Memory B cell (primary cell): ENCODE measurements around the gene ACKR1.

Experiments used
- ATAC-seq: fragments of 150-1000 bp; cut with Tn5 transposase; 2 replicates; pipeline ENCODE4 v1.10.0; 2021; ENCODE audit warnings: low read depth, mild to moderate bottlenecking, moderate library complexity
- DNase-seq, 2 donors: peaks; one replicate each; pipeline ENCODE4 v3.0.0; 2022; ENCODE audit warnings: low spot score in 2 of 2
- H3K27ac Mint-ChIP-seq: one replicate; pipeline ENCODE4 v1.8.0; 2022; ENCODE audit warnings: mild to moderate bottlenecking, moderate library complexity, mixed read lengths
- H3K27me3 Mint-ChIP-seq: one replicate; pipeline ENCODE4 v1.8.0; 2022; ENCODE audit warnings: mixed read lengths
- H3K36me3 Mint-ChIP-seq: one replicate; pipeline ENCODE4 v1.8.0; 2022; ENCODE audit warnings: mild to moderate bottlenecking, mixed read lengths
- H3K4me1 Mint-ChIP-seq: one replicate; pipeline ENCODE4 v1.8.0; 2022; ENCODE audit warnings: mixed read lengths
- H3K4me3 Mint-ChIP-seq: one replicate; pipeline ENCODE4 v1.8.0; 2022; ENCODE audit warnings: mild to moderate bottlenecking, moderate library complexity, mixed read lengths
- H3K9me3 Mint-ChIP-seq: one replicate; pipeline ENCODE4 v1.8.0; 2022; ENCODE audit warnings: mixed read lengths

Gene ACKR1

DNA sequence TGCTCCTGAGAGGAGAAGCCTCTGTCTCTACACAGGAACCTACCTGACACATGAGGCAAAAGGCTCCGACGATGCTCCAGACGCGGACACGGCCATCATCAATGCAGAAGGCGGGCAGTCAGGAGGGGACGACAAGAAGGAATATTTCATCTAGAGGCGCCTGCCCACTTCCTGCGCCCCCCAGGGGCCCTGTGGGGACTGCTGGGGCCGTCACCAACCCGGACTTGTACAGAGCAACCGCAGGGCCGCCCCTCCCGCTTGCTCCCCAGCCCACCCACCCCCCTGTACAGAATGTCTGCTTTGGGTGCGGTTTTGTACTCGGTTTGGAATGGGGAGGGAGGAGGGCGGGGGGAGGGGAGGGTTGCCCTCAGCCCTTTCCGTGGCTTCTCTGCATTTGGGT, 3.9 kb upstream of the ACKR1 start:
- H3K36me3 Mint-ChIP-seq = no peaks in the 10 kb centered on the region
- H3K9me3 Mint-ChIP-seq = no peaks in the 10 kb centered on the region
- ATAC-seq (no peak), DNase-seq (no peak)
- H3K4me3 Mint-ChIP-seq = no peak overlapping the region
- H3K27me3 Mint-ChIP-seq = peaks cover 42% of the 10 kb centered on the region
- peaks cover 4% of the 10 kb centered on the region for H3K4me1 Mint-ChIP-seq
- no peak overlapping the region for H3K27ac Mint-ChIP-seq

DNA sequence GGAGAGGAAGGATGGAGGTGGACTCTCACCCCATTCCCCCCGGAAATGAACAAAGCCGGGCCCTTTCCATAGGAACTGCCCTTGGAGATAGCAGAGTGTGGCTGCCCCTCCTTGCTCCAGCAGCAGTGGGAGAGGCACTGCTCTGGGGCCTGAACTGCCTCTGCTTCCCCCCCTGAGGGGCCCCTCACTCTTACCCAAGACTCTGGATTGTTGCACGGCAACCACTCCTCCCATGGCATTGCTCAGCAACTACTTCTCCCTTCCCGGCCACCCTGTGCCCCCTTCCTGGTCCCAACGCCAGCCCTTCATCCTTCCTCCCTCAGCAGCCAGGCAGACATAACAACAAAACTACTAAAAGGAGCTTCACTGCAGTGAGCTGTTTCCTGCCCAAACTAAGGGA, 3.0 kb upstream of the ACKR1 start:
- Mint-ChIP-seq H3K4me1 (peaks cover 6% of the 10 kb centered on the region), H3K27ac (no peak overlapping the region), H3K27me3 (peaks cover 46% of the 10 kb centered on the region), H3K36me3 (no peaks in the 10 kb centered on the region), H3K4me3 (no peak overlapping the region), H3K9me3 (no peaks in the 10 kb centered on the region)
- DNase-seq = no peak
- ATAC-seq = no peak

DNA sequence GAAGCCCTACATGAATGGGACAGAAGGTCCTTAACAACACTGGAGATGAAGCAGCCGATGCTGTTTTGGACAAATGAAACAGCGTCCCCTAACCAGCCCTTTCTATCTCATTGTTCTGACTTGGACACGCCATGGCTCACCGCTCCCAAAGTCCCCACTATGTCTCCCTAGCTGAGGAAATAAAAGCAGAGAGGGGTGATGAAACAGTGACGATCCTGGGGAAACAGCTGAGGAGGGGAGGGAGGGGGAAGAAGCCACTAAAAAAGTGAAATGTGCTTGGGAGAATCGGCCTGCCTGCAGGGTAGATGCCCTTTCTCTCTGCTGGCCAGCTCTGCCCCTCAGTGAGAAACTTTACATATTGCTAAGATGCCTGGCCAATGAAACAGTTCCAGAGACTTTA, 1.1 kb upstream of the ACKR1 start:
- peaks cover 58% of the 10 kb centered on the region for H3K27me3 Mint-ChIP-seq
- no peak overlapping the region for H3K27ac Mint-ChIP-seq
- H3K9me3 Mint-ChIP-seq = no peaks in the 10 kb centered on the region
- ATAC-seq = no peak
- H3K4me3 Mint-ChIP-seq = no peak overlapping the region
- H3K36me3 Mint-ChIP-seq = no peaks in the 10 kb centered on the region
- H3K4me1 Mint-ChIP-seq = peaks cover 13% of the 10 kb centered on the region
- no peak for DNase-seq

DNA sequence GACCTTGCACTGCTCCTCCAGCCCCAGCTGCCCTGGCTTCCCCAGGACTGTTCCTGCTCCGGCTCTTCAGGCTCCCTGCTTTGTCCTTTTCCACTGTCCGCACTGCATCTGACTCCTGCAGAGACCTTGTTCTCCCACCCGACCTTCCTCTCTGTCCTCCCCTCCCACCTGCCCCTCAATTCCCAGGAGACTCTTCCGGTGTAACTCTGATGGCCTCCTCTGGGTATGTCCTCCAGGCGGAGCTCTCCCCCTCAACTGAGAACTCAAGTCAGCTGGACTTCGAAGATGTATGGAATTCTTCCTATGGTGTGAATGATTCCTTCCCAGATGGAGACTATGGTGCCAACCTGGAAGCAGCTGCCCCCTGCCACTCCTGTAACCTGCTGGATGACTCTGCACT, 550 bp downstream of the ACKR1 start:
- Mint-ChIP-seq H3K4me1 (peaks cover 13% of the 10 kb centered on the region), H3K4me3 (no peak overlapping the region), H3K27me3 (peaks cover 58% of the 10 kb centered on the region), H3K36me3 (no peaks in the 10 kb centered on the region), H3K9me3 (no peaks in the 10 kb centered on the region), H3K27ac (no peak overlapping the region)
- DNase-seq (no peak), ATAC-seq (no peak)

DNA sequence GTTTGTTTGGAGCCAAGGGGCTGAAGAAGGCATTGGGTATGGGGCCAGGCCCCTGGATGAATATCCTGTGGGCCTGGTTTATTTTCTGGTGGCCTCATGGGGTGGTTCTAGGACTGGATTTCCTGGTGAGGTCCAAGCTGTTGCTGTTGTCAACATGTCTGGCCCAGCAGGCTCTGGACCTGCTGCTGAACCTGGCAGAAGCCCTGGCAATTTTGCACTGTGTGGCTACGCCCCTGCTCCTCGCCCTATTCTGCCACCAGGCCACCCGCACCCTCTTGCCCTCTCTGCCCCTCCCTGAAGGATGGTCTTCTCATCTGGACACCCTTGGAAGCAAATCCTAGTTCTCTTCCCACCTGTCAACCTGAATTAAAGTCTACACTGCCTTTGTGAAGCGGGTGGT, 1.4 kb downstream of the ACKR1 start:
- ATAC-seq = no peak
- H3K27ac Mint-ChIP-seq = no peak overlapping the region
- H3K4me1 Mint-ChIP-seq = peaks cover 11% of the 10 kb centered on the region
- DNase-seq = no peak
- no peaks in the 10 kb centered on the region for H3K36me3 Mint-ChIP-seq
- no peaks in the 10 kb centered on the region for H3K9me3 Mint-ChIP-seq
- H3K4me3 Mint-ChIP-seq = no peak overlapping the region
- H3K27me3 Mint-ChIP-seq = peaks cover 57% of the 10 kb centered on the region

- no peak for DNase-seq
- Mint-ChIP-seq H3K27ac (no peak overlapping the region), H3K27me3 (peaks cover 55% of the 10 kb centered on the region), H3K4me1 (peaks cover 13% of the 10 kb centered on the region), H3K4me3 (no peak overlapping the region), H3K36me3 (no peaks in the 10 kb centered on the region), H3K9me3 (no peaks in the 10 kb centered on the region)
- no peak for ATAC-seq
Measured at GRCh38 chr1:159207080-159207479, 2.4 kb downstream of the ACKR1 start.

- no peak for DNase-seq
- ATAC-seq = no peak
- Mint-ChIP-seq H3K27me3 (peaks cover 52% of the 10 kb centered on the region), H3K4me1 (peaks cover 13% of the 10 kb centered on the region), H3K27ac (no peak overlapping the region), H3K36me3 (no peaks in the 10 kb centered on the region), H3K9me3 (no peaks in the 10 kb centered on the region), H3K4me3 (no peak overlapping the region)
Measured at GRCh38 chr1:159207774-159208173, 3.1 kb downstream of the ACKR1 start.

DNA sequence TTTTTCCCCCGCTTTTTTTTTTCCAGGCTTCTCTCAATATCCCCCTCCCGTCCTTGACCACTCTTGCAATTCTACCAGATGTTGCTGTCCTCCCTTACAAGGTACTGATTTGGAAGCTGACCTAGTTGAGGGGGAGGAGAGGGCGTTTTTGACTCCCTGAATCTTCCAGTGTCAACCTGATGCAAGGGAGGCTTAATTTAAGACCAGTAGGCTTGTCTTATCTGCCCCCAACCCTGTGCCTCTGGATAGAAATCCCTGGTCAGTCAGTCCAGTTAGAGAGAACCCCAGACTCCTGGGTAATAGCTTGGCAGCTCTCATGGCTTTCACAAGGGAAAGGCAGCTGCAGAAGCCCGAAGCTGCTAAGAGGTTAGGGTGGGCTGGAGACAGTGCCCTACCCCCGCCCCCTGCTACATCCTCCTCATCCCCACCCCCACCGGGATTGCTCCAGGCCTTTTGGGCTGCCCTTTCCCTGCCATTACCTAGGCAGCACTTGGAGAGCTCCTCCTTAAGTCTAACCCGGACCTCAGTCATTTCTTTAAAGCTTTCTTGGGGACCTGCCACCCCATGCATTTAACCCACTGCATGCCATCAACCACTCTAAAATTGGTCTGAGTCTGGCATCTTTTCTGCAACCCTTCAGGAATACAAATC, 3.6 kb downstream of the ACKR1 start:
- Mint-ChIP-seq H3K4me3 (no peak overlapping the region), H3K27me3 (peaks cover 51% of the 10 kb centered on the region), H3K4me1 (peaks cover 13% of the 10 kb centered on the region), H3K36me3 (no peaks in the 10 kb centered on the region), H3K9me3 (no peaks in the 10 kb centered on the region), H3K27ac (no peak overlapping the region)
- ATAC-seq (no peak), DNase-seq (no peak)

- peaks cover 13% of the 10 kb centered on the region for H3K4me1 Mint-ChIP-seq
- DNase-seq (no peak), ATAC-seq (no peak)
- H3K27me3 Mint-ChIP-seq = peaks cover 52% of the 10 kb centered on the region
- no peak overlapping the region for H3K27ac Mint-ChIP-seq
- H3K9me3 Mint-ChIP-seq = no peaks in the 10 kb centered on the region
- no peak overlapping the region for H3K4me3 Mint-ChIP-seq
- no peaks in the 10 kb centered on the region for H3K36me3 Mint-ChIP-seq
Measured at GRCh38 chr1:159209061-159209460, 4.4 kb downstream of the ACKR1 start.

GRCh38 chr1:159211331-159212136, 6.9 kb downstream of the ACKR1 start:
- ATAC-seq = peak; percentile 53
- Mint-ChIP-seq H3K36me3 (no peaks in the 10 kb centered on the region), H3K27ac (no peak overlapping the region), H3K4me1 (peaks cover 11% of the 10 kb centered on the region), H3K27me3 (peaks cover 36% of the 10 kb centered on the region), H3K4me3 (no peak overlapping the region), H3K9me3 (no peaks in the 10 kb centered on the region)
- DNase-seq = peak; percentile 65 to 66

DNA sequence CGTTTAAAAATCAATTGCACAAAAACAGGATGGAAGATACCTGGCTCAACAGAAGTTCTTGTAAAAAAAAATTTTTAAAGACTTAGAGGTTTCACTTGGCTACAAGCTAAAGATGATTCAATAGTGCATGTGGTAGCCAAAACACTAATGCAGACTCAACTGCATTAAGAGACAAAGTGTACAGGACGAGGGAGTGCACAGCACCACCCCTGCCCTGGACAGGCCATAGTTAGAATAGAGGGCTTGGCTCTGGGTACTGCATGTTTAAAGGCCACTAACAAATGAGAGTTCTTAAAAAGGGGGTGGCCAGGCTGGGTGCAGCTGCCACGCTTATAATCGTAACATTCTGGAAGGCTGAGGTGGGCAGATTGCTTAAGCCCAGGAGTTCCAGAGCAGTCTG, 7.9 kb downstream of the ACKR1 start:
- H3K27ac Mint-ChIP-seq = no peak overlapping the region
- DNase-seq = no peak
- H3K4me3 Mint-ChIP-seq = no peak overlapping the region
- H3K9me3 Mint-ChIP-seq = no peaks in the 10 kb centered on the region
- peaks cover 5% of the 10 kb centered on the region for H3K4me1 Mint-ChIP-seq
- H3K36me3 Mint-ChIP-seq = no peaks in the 10 kb centered on the region
- H3K27me3 Mint-ChIP-seq = peaks cover 33% of the 10 kb centered on the region
- ATAC-seq = no peak

GRCh38 chr1:159214149-159214760, 9.6 kb downstream of the ACKR1 start:
- Mint-ChIP-seq H3K27me3 (peaks cover 29% of the 10 kb centered on the region), H3K4me3 (no peak overlapping the region), H3K9me3 (no peaks in the 10 kb centered on the region), H3K27ac (no peak overlapping the region), H3K4me1 (peaks cover 2% of the 10 kb centered on the region), H3K36me3 (no peaks in the 10 kb centered on the region)
- ATAC-seq = peak; percentile 53
- DNase-seq = peak; percentile 40 to 49

- DNase-seq (no peak), ATAC-seq (no peak)
- peaks cover 16% of the 10 kb centered on the region for H3K27me3 Mint-ChIP-seq
- H3K4me1 Mint-ChIP-seq = no peaks in the 10 kb centered on the region
- no peaks in the 10 kb centered on the region for H3K9me3 Mint-ChIP-seq
- H3K36me3 Mint-ChIP-seq = no peaks in the 10 kb centered on the region
- H3K4me3 Mint-ChIP-seq = no peak overlapping the region
- H3K27ac Mint-ChIP-seq = no peak overlapping the region
Measured at GRCh38 chr1:159218649-159219636, 14.3 kb downstream of the ACKR1 start.
